GM12878 (cell line): ENCODE results near the gene HDHD3. TPM values are rescaled to one million over a fixed set of nuclear protein-coding genes. Genes with fewer than 3 reads are reported as not detected.

ENCODE experiments used
- ATAC-seq: fragments of 200-7000 bp; cut with Tn5 transposase; 3 replicates; pipeline ENCODE4 v1.9.1; 2020; ENCODE audit warnings: mild to moderate bottlenecking, moderate library complexity
- BruUV-seq: library from RNA; stranded (reverse); fragments of 400-500 nt; replicated peaks from 2 replicates; lab custom pipeline; 2021; lab: Mats Ljungman, UMichigan
- CTCF ChIA-PET: fragments of 300-600 bp; sonication (Branson Sonifier 250); formaldehyde crosslinking; extraction: SDS; loops from one replicate; lab custom pipeline; 2021; ENCODE audit warnings: inconsistent platforms; lab: Yijun Ruan, JAX
- POLR2A ChIA-PET: fragments of 350-600 bp; formaldehyde crosslinking; extraction: SDS; loops from one replicate; lab custom pipeline; 2021; ENCODE audit warnings: inconsistent platforms; lab: Charles Lee
- RAD21 ChIA-PET: fragments of 300-600 bp; sonication (Branson Sonifier 250); formaldehyde crosslinking; loops from one replicate; lab custom pipeline; 2023; ENCODE audit warnings: antibody characterized with exemption; ENCODE audit not compliant: unreplicated experiment; lab: Charles Lee
- SMC1A ChIA-PET: fragments of 300-600 bp; sonication (Branson Sonifier 250); formaldehyde crosslinking; loops from one replicate; lab custom pipeline; 2023; ENCODE audit not compliant: unreplicated experiment, uncharacterized antibody; lab: Charles Lee
- DNase-seq: peaks from one replicate; pipeline ENCODE4 v3.0.0-alpha.2; 2011; ENCODE audit warnings: low read depth, low spot score
- FAIRE-seq: peaks from 3 replicates; lab custom pipeline; 2011; peaks lifted over from hg19 to GRCh38; lab: Jason Lieb, UNC
- H2AFZ ChIP-seq: 2 replicates; pipeline ENCODE4 v1.6.0; 2011; ENCODE audit warnings: low read depth, low read length, control low read depth; ENCODE audit not compliant: control insufficient read depth
- H3K27ac ChIP-seq: 2 replicates; pipeline ENCODE4 v1.5.1; 2011; ENCODE audit warnings: control low read depth; ENCODE audit not compliant: control insufficient read depth, insufficient read depth
- H3K27me3 ChIP-seq, 2 experiments: replicated peaks in 1 of 2; 2 replicates each; pipeline versions ENCODE4 v1.6.0 to v1.6.1; 2011; ENCODE audit warnings: low read length in 1 of 2; ENCODE audit not compliant: control insufficient read depth in 2 of 2, insufficient read depth in 2 of 2
- H3K36me3 ChIP-seq, 2 experiments: 2 replicates each; pipeline ENCODE4 v1.5.1; 2011; ENCODE audit warnings: low read length in 1 of 2; ENCODE audit not compliant: control insufficient read depth in 2 of 2, insufficient read depth in 2 of 2
- H3K4me1 ChIP-seq: 2 replicates; pipeline ENCODE4 v1.6.1; 2011; ENCODE audit warnings: mild to moderate bottlenecking, low read length, moderate library complexity, mixed read lengths; ENCODE audit not compliant: control insufficient read depth, insufficient read depth
- H3K4me2 ChIP-seq: 2 replicates; pipeline ENCODE4 v1.6.0; 2011; ENCODE audit warnings: control low read depth; ENCODE audit not compliant: control insufficient read depth, insufficient read depth
- H3K4me3 ChIP-seq: fragments of 200-600 bp; sonication (generic); 2 replicates; pipeline ENCODE4 v1.5.1; 2016
- H3K79me2 ChIP-seq: 2 replicates; pipeline ENCODE4 v1.6.0; 2011; ENCODE audit warnings: low read length; ENCODE audit not compliant: control insufficient read depth, insufficient read depth
- H3K9ac ChIP-seq: 2 replicates; pipeline ENCODE4 v1.8.0; 2011; ENCODE audit warnings: low read length, control low read depth, mixed read lengths; ENCODE audit not compliant: control insufficient read depth, insufficient read depth
- H3K9me3 ChIP-seq: replicated peaks from 3 replicates; pipeline ENCODE4 v1.5.1; 2011; ENCODE audit warnings: mild to moderate bottlenecking, low read length; ENCODE audit not compliant: control insufficient read depth, insufficient read depth
- H4K20me1 ChIP-seq: 2 replicates; pipeline ENCODE4 v1.6.0; 2011; ENCODE audit not compliant: control insufficient read depth, insufficient read depth
- CHD2 ChIP-seq: IDR thresholded peaks from 2 replicates; pipeline ENCODE4 v1.6.1; 2011; ENCODE audit warnings: low read depth, low read length, improper control_type of control experiment, borderline replicate concordance
- ELK1 ChIP-seq: IDR thresholded peaks from 2 replicates; pipeline ENCODE4 v1.6.1; 2012; ENCODE audit warnings: low read depth, low read length, improper control_type of control experiment
- NFXL1 ChIP-seq: fragments of 450-650 bp; IDR thresholded peaks from 2 replicates; pipeline ENCODE4 v1.6.1; 2017; ENCODE audit warnings: antibody characterized with exemption, mild to moderate bottlenecking, borderline replicate concordance
- WGBS: methylation state at CpG from one replicate; pipeline ENCODE4 v1.1.6; 2016; ENCODE audit warnings: low lambda C conversion rate; ENCODE audit not compliant: insufficient replicate concordance, insufficient coverage; ENCODE audit errors: missing lambda C conversion rate; 5-methylcytosine and 5-hydroxymethylcytosine counted together
- in situ Hi-C: fragments of 300-500 bp; cut with MboI; formaldehyde crosslinking; loops from 9 replicates; pipeline ENCODE4 v1.14.3; 2018; ENCODE audit warnings: mixed read lengths
- intact Hi-C: fragments of 100-400 bp; cut with micrococcal nuclease; formaldehyde crosslinking; loops from one replicate; pipeline ENCODE4 v1.14.2; 2022; ENCODE audit not compliant: unreplicated experiment
- polyA plus RNA-seq, 11 experiments: library from polyadenylated mRNA; depleted of rRNA in 4 of 11; unstranded in 6 of 11; stranded (reverse) in 5 of 11; fragments of >200 nt; fragmentation: Nextera tagmentation in 4 of 11; fragmentation: Illumina TruSeq in 1 of 11; extraction: Ambion mirVana in 4 of 11; extraction: Trizol in 1 of 11; gene quantifications; 1 replicate in 1 of 11; 2 replicates in 10 of 11; pipeline versions ENCODE4 v1.2.1 to v1.2.3, GENCODE V29; 2011 to 2016; ENCODE audit warnings: inconsistent platforms in 2 of 11, missing spikeins in 2 of 11, low read depth in 1 of 11
- total RNA-seq, 4 experiments: library from RNA; depleted of rRNA in 3 of 4; stranded (reverse); fragments of >200 nt in 3 of 4; fragmentation: Illumina TruSeq in 1 of 4; extraction: Trizol in 1 of 4; gene quantifications; 2 replicates each; pipeline versions ENCODE4 v1.2.1 to v1.2.3, GENCODE V29; 2013 to 2021
- TF ChIP-seq, protein P1 (sequence below): IDR thresholded peaks from 2 replicates; pipeline ENCODE4 v1.6.1; 2011; ENCODE audit warnings: low read depth, mild to moderate bottlenecking, low read length, moderate library complexity, borderline replicate concordance; ENCODE audit errors: extremely low read depth

HDHD3 gene
- total and polyA plus RNA-seq, 10 of the 15 experiments (the other 5 are each of a cell fraction or from before 2014, with no cell fraction given), result 1.3 to 29.4 (median 17.9) TPM

DNA sequence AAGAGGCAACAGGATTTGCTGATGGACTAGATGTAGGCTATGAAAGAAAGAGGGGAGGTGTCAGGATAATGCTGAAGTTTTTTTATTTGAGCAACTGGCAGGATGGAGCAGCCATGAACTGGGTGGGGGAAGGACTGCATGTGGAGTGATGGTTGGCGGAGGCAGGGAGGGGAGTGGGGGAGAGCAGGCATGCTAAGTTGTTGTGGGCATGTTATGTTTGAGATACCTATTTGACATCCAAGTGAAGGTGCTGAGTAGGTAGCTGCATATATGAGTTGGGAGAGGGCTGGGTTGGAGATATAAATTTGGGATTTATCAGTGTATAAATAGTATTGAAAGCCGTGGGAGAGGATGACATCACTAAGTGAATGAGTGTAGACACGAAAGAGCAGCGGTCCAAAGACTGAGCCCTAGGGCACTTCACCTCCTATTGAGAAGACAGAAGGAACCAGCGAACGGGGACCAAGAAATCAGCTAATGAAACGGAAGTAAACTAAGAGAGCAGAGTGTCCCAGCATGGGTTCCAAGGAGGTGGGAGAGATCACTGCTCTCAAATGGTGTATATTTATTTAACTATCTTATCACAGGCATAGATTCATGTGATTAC is 20.0 kb downstream of the HDHD3 start:
- 47% methylated on average over 7 of the region's 7 CpGs for WGBS
- Histone ChIP-seq H2AFZ (no peak overlapping the region), H3K27me3 (no peaks in the 10 kb centered on the region), H4K20me1 (no peaks in the 10 kb centered on the region), H3K79me2 (no peaks in the 10 kb centered on the region), H3K9ac (no peak overlapping the region), H3K4me3 (no peak overlapping the region), H3K9me3 (no peaks in the 10 kb centered on the region), H3K4me2 (no peak overlapping the region), H3K27ac (no peak overlapping the region), H3K4me1 (no peaks in the 10 kb centered on the region), H3K36me3 (no peaks in the 10 kb centered on the region)
- intact Hi-C loops (no loop called here), in situ Hi-C loops (no loop called here)
- ATAC-seq (no peak), DNase-seq (no peak), FAIRE-seq (no peak)
- ChIA-PET RAD21 (no interaction called here), POLR2A (no interaction called here), CTCF (interaction anchor here (1.4 to 3.4 kb wide), 2 partner anchors 16 to 45 kb away, joined by 5 to 18 read pairs; partner anchors contain the start of genes ALAD and WDR31), SMC1A (interaction anchor here (1.4 kb wide), 1 partner anchor 46 kb away, joined by 3 read pairs; no protein-coding TSS in a partner anchor)
- TF ChIP-seq NFXL1 (no peak), ELK1 (no peak), CHD2 (no peak)
- TF ChIP-seq, protein P1, sequence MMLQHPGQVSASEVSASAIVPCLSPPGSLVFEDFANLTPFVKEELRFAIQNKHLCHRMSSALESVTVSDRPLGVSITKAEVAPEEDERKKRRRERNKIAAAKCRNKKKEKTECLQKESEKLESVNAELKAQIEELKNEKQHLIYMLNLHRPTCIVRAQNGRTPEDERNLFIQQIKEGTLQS, result no peak
- BruUV-seq, result no TSS peak
